ENCODE data around the gene CYB5R2. TPM values are rescaled to one million over a fixed set of nuclear protein-coding genes. Genes with fewer than 3 reads are reported as not detected.

Gene CYB5R2
- total RNA-seq, 1 experiment from 2014 or later, result 40.3 TPM

DNA sequence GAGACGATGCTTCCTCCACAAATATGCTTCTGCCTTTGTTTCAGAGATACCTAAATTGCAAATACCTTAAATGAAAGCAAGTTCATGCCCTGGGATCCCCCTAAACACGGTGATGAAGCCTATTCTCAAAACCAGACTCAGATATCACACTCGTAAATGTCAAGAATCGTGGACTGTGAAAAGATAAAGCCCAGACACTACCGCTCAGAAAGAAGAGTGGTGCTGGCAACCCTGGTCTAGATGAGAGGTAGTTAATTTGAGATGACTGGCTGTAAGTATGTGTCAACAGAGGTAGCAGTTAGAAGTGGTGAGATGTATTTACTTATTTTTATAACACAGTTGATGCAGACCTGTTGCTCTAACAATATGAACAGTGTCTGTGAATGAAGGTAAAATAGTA lies 30.4 kb upstream of the CYB5R2 start:
- no peaks in the 10 kb centered on the region for H3K9me3 Mint-ChIP-seq
- no peak for DNase-seq (ENCODE audit: low spot score)
- ChIA-PET POLR2A (no interaction called here), CTCF (no interaction called here)
- H3K4me3 Mint-ChIP-seq, result no peak overlapping the region
- ATAC-seq, result no peak
- peaks cover 1% of the 10 kb centered on the region for H3K4me1 Mint-ChIP-seq
- H3K27ac Mint-ChIP-seq, result no peak overlapping the region
- TF ChIP-seq AFF4 (CRISPR knock-in tag; IDR thresholded peaks at IDR 0.05; ENCODE audit: borderline replicate concordance), result no peak
- TF ChIP-seq ZNF425 (CRISPR knock-in tag; conservative IDR thresholded peaks at IDR 0.05), result no peak
- TF ChIP-seq, protein P1, sequence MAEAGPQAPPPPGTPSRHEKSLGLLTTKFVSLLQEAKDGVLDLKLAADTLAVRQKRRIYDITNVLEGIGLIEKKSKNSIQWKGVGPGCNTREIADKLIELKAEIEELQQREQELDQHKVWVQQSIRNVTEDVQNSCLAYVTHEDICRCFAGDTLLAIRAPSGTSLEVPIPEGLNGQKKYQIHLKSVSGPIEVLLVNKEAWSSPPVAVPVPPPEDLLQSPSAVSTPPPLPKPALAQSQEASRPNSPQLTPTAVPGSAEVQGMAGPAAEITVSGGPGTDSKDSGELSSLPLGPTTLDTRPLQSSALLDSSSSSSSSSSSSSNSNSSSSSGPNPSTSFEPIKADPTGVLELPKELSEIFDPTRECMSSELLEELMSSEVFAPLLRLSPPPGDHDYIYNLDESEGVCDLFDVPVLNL (CRISPR knock-in tag; IDR thresholded peaks at IDR 0.05; ENCODE audit: borderline replicate concordance, low read depth), result no peak
- TF ChIP-seq PREB (CRISPR knock-in tag; IDR thresholded peaks at IDR 0.05; ENCODE audit: borderline replicate concordance), result no peak
- TF ChIP-seq USF1 (CRISPR knock-in tag; IDR thresholded peaks at IDR 0.05), result no peak
- TF ChIP-seq, protein P2, sequence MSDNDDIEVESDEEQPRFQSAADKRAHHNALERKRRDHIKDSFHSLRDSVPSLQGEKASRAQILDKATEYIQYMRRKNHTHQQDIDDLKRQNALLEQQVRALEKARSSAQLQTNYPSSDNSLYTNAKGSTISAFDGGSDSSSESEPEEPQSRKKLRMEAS (CRISPR knock-in tag; IDR thresholded peaks at IDR 0.05), result no peak
- TF ChIP-seq NR2C2 (CRISPR knock-in tag; IDR thresholded peaks at IDR 0.05), result no peak
- TF ChIP-seq ATF1 (CRISPR knock-in tag; IDR thresholded peaks at IDR 0.05), result no peak
- no peak for TF ChIP-seq ZNF138 (CRISPR knock-in tag; conservative IDR thresholded peaks at IDR 0.05)
- no peak for TF ChIP-seq SOX15 (CRISPR knock-in tag; IDR thresholded peaks at IDR 0.05)
- no peak for TF ChIP-seq E2F1 (CRISPR knock-in tag; IDR thresholded peaks at IDR 0.05)
- H3K27me3 Mint-ChIP-seq (ENCODE audit: low read depth), result peaks cover 9% of the 10 kb centered on the region
- no peaks in the 10 kb centered on the region for H3K36me3 Mint-ChIP-seq

DNA sequence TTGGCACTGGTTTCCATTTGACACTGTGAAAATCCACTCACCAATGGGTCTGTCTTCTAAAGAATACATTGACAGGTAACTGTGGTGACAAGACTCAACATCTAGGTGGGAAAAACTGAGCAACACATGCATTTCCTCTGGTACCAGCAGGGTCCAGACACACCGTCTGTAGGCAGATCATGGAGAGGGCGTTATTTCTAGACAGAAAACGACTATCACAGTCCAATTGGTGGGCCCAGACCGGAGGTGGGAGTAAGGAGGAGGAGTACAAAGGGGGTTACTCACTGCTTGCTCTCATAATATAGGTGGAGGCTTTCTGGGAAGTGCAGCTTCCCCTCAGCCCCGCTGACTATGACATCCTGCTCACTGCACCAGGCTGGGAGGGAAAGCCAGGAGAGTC lies 23.1 kb upstream of the CYB5R2 start:
- ChIA-PET CTCF (interaction anchor here (1.1 kb wide), 1 partner anchor 208 kb away, joined by 3 read pairs; no protein-coding TSS in a partner anchor), POLR2A (no interaction called here)
- Mint-ChIP-seq H3K4me3 (no peak overlapping the region), H3K4me1 (peaks cover 17% of the 10 kb centered on the region), H3K27me3 (ENCODE audit: low read depth) (peaks cover 9% of the 10 kb centered on the region), H3K9me3 (no peaks in the 10 kb centered on the region), H3K27ac (no peak overlapping the region), H3K36me3 (no peaks in the 10 kb centered on the region)
- no peak for DNase-seq (ENCODE audit: low spot score)
- ATAC-seq, result no peak
- TF ChIP-seq ZNF396 (CRISPR knock-in tag; IDR thresholded peaks at IDR 0.05; ENCODE audit: borderline replicate concordance) (no peak), ZNF512 (CRISPR knock-in tag; IDR thresholded peaks at IDR 0.05; ENCODE audit: borderline replicate concordance) (no peak), TEAD4 (CRISPR knock-in tag; IDR thresholded peaks at IDR 0.05) (no peak), EMX1 (CRISPR knock-in tag; IDR thresholded peaks at IDR 0.05) (no peak), ZNF671 (CRISPR knock-in tag; IDR thresholded peaks at IDR 0.05) (no peak), GTF2I (CRISPR knock-in tag; conservative IDR thresholded peaks at IDR 0.05) (no peak), TP53 (CRISPR knock-in tag; IDR thresholded peaks at IDR 0.05) (no peak), ATF6 (CRISPR knock-in tag; IDR thresholded peaks at IDR 0.05) (no peak)
- TF ChIP-seq, protein P1 (CRISPR knock-in tag; IDR thresholded peaks at IDR 0.05; ENCODE audit: borderline replicate concordance, low read depth), result no peak
